LoVo (cell line): Measurements from ENCODE around the gene KIZ.

Experiments
- DNase-seq: peaks from one replicate; pipeline ENCODE4 v3.0.0-alpha.2; 2016; ENCODE audit warnings: low spot score

The KIZ gene

GRCh38 chr20:21269772-21270171 is 143.9 kb downstream of the KIZ start:
- DNase-seq, result no peak

DNA sequence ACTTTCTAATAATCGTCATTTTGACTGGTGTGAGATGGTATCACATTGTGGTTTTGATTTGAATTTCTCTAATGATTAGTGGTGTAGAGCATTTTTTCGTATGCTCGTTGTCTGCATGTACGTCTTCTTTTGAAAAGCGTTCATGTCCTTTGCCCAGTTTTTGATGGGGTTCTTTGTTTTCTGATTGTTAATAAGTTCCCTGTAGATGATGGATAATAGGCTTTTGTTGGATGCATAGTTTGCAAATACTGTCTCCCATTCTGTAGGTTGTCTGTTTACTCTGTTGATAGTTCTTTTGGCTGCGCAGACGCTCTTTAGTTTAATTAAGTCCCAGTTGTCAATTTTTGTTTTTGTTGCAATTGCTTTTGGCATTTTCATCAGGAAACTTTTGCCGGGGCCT is 144.9 kb downstream of the KIZ start:
- no peak for DNase-seq

GRCh38 chr20:21272279-21272678 is 146.4 kb downstream of the KIZ start:
- no peak for DNase-seq

DNA sequence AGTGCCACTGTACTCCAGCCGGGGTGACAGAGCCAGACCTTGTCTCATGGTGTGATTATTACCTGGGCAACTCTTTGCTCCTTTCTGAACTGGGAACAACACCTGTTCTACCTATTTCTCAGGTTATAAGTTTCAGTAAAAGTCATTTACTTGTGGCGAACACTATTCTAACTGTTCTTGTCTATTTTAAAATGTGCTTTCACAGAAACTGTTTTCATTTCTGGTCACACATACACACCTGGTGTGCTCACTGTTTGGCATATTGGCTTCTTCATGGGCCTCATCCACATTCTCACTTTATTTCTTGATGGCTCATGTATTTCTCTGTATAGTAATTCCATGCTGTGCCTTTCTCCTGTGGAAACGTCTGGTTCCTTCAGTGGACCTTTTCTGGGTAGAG is 146.8 kb downstream of the KIZ start:
- no peak for DNase-seq

- DNase-seq, result no peak
Observed at GRCh38 chr20:21273755-21274386, 148.0 kb downstream of the KIZ start.

DNA sequence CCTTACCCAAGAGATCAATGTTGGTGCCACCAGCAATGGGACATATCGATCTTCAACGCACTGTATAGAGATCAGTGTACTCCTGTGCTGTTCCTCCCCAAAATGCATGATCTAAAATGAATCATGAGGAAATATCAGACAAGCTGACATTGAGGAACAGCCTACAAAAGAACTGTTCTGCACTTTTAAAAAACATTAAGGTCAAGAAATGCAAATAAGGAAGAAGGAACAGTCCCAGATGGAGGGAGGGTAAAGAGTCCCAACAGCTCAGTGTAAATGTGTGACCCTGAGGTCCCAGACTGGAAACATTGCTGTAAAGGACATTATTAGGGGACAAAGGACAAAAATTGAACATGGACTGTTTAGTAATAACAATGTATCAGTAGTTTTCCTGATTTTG is 152.9 kb downstream of the KIZ start:
- DNase-seq, result no peak

- DNase-seq, result no peak
Observed at GRCh38 chr20:21279706-21280521, 154.0 kb downstream of the KIZ start.

DNA sequence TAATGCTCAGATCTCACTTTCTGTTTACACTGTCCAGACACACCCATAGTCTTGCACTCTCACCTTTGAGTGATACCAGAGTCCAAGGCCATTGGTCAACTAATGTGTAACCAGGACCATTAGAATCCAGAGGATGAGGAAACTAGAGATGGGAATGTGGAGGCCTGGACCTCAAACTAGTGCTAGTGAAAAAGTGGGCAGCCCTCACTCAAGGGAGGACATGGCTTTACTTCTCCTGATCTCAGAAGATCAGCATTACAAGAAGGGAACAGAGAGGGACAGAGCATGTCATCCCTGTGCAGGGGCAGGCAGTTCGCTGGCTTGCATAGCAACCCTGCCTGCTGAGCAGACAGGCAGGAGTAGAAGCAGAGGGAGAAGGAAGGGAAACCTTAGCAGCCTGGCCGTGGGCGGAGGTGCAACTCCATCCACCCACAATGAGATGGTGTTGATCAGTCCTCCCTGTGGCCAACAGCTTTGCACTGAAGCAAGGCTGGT is 154.7 kb downstream of the KIZ start:
- no peak for DNase-seq

- DNase-seq, result no peak
Observed at GRCh38 chr20:21286775-21287174, 160.9 kb downstream of the KIZ start.

GRCh38 chr20:21288587-21289370 is 162.9 kb downstream of the KIZ start:
- no peak for DNase-seq

GRCh38 chr20:21289651-21290050 is 163.8 kb downstream of the KIZ start:
- DNase-seq, result no peak

DNA sequence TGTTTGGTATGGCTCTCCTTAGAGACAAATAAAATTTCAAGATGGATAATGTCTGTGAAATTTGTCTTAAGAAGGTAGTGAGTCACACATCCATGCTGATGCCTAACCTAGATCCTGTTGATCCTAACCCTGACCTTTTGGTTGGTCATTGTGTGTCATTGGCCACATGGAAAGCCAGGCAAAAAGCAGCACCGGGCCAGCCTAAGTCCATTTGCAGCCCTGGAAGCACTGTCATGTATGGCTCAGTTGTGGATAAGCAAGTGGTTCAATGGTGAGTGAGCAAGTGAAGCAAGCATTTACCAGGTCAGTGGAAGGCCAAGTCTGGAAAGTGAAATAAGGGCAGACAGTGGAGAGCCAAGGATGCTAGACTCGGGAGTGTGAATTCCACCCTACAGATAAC is 165.1 kb downstream of the KIZ start:
- DNase-seq, result no peak

DNA sequence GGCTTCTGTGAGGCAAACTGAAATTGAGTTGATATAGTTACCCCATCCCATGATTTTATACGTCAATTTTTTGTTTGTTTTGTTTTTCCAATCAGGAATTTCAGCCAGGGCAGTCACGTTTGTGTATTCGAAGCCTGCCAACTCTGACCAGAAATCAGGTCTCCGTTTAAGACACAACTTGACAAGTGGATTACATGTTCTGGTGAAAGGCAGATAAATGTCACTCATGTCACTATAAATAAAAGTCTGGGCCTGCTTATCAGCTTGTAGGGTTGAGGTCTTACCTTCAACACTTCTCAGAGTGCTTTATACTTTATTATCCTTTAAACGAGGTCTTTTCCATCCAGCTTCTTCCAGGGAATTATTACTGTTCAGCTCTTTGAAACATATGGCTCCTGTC is 168.9 kb downstream of the KIZ start:
- no peak for DNase-seq
